Neural progenitor cell (in vitro differentiated cells): ENCODE data around the gene TDRKH.

ENCODE experiments used
- CTCF ChIP-seq: fragments of 200-600 bp; sonication (generic); IDR thresholded peaks from 2 replicates; pipeline ENCODE4 v1.5.1; 2017; ENCODE audit warnings: antibody characterized with exemption, mild to moderate bottlenecking
- EZH2 ChIP-seq: fragments of 200-600 bp; sonication (generic); IDR thresholded peaks from 2 replicates; pipeline ENCODE4 v1.6.1; 2017; ENCODE audit warnings: antibody characterized with exemption, mild to moderate bottlenecking, moderate library complexity
- EZH2phosphoT487 ChIP-seq: fragments of 200-600 bp; sonication (generic); IDR thresholded peaks from 2 replicates; pipeline ENCODE4 v1.6.1; 2017; ENCODE audit warnings: antibody characterized with exemption

GRCh38 chr1:151825204-151825603 lies 34.9 kb upstream of the TDRKH start:
- TF ChIP-seq CTCF (no peak), EZH2 (no peak), EZH2phosphoT487 (no peak)
